SKM-1 (cell line): ENCODE data around the gene KLHL3.

ENCODE experiments used
- DNase-seq: peaks from one replicate; lab custom pipeline; 2025; ENCODE audit not compliant: unreplicated experiment; lab: John Stamatoyannopoulos, UW

KLHL3 gene

GRCh38 chr5:137584262-137584661 is 151.6 kb downstream of the KLHL3 start:
- no peak for DNase-seq

DNA sequence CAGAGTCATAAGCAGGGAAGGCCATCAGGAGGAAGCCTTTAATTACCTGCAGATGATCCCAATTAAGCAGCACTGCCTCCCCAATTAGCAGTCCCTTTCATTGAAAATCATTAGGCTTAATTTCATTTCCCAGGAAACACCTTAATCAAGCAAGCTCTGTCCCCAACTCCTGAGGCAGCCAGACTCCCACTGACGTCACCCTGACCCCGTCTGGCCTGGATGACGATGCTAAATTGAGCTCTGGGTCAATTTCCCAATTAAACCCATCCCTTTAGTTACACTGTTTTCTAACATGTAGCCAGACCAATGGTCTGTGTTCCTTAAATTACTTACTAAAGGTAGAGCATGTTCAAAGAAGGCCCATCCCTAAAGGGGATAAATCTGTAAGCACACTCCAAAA is 152.8 kb downstream of the KLHL3 start:
- no peak for DNase-seq

- peak; percentile 87 for DNase-seq
Observed at GRCh38 chr5:137582218-137582617, 153.7 kb downstream of the KLHL3 start.

- no peak for DNase-seq
Observed at GRCh38 chr5:137581776-137582175, 154.1 kb downstream of the KLHL3 start.

- peak; percentile 32 for DNase-seq
Observed at GRCh38 chr5:137580030-137580429, 155.9 kb downstream of the KLHL3 start.

- DNase-seq = no peak
Observed at GRCh38 chr5:137575847-137576246, 160.0 kb downstream of the KLHL3 start.

DNA sequence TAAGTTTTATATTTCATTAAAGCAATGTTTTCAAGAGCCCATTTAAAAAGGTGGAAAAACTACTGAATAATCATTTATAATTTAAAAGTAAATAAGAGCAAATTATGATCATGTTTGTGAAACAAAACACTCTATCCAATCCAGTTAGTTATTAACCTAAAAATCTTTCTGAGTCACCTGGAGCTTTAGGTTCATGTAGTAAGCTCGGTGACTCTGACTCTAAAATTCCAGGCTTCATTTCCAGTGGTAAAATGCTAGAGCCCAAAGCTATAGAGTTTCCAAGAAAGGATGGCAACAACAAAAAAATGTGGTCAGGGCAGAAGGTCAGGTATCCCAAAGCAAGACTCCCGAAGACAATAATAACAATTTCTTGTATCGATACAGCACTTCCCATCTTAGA is 160.7 kb downstream of the KLHL3 start:
- no peak for DNase-seq

- no peak for DNase-seq
Observed at GRCh38 chr5:137573376-137573775, 162.5 kb downstream of the KLHL3 start.

DNA sequence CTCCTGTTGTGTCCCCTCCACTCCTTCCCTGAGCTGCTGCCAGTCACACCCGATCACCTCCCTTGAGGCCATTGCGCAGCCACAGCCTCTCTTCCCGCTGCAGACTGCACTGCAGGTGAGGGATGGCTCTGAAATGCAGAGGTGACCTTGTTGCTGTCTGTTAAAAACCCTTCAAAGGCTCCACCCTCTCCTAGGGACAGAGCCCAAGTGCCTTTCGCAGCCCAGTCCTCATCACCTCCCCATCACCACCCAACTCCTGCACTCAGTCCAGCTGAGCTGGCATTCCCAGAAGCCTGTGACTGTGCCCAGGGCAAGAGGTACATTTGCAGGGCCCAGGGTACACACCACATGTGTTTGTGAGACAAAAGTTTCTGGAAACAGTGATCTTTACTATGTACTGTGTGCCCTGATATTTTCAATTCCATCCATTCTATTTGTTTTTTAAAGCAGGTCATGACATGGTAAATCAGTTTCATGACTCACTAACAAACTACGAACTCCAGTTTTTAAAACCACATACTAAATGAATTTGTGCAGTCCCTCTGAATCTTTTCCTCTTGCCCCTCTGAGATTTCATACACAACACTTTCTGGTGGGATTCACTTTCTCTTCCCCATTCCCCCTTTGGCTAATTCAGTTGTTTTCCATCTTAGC is 163.7 kb downstream of the KLHL3 start:
- no peak for DNase-seq

DNA sequence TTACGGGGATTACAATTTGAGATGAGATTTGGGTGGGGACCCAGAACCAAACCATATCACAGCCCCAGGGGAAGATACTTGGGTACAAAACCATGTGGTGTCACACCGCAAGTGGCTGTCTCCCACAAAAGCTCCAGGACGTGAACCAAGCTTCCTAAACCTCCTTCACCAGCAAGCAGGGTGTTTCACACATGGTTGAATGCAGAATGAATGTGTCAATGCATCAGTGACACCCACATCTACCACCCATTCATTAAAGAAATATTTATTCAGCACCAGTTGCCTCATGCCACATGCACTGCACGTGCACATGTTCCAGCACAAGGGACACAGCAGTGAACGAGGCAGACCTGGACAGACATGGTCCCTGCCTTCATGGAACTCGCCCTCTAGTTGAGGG is 165.8 kb downstream of the KLHL3 start:
- DNase-seq = no peak
